Measurements from ENCODE around the gene AUTS2.

DNA sequence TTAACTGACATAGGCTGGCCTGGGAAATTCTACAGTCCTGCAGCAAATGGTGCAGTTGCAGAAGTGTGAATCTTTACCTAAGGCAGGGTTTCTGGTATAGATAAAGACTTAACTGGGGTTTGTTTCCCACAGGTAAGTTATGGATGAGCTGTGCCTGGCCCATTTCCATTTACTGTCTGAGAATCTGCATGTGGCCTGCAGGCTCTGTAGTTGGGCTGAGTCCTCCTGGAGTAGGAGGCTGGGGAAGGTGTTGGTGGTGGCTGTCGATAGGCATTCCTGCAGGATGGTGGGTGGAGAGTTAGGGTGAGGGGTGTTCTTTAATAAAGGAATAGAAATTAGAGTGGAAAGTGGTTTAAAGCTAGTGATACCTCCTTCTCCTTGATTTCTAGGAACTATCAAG lies 193.5 kb downstream of the AUTS2 start:
- TF ChIP-seq POLR2A (IDR thresholded peaks at IDR 0.05; ENCODE audit: low read depth, low read length) (no peak), TAF1 (IDR thresholded peaks at IDR 0.05; ENCODE audit: low read depth, low read length) (no peak), POLR2AphosphoS5 (IDR thresholded peaks at IDR 0.05; ENCODE audit: low read depth, low read length) (no peak), POU2F2 (IDR thresholded peaks at IDR 0.05; ENCODE audit: low read depth, low read length) (no peak), SPI1 (IDR thresholded peaks at IDR 0.05; ENCODE audit: low read depth, low read length) (no peak)

Data from GM12891 (cell line).